HG03439 (cell line): ENCODE data around the gene POLR2F.

Source experiments
- ATAC-seq: cut with Tn5 transposase; IDR thresholded peaks from one replicate; pipeline ENCODE4 v1.9.1; 2021; ENCODE audit warnings: mild to moderate bottlenecking, moderate library complexity; ENCODE audit not compliant: unreplicated experiment

Gene POLR2F

GRCh38 chr22:37999640-38000272 lies 46.3 kb downstream of the POLR2F start:
- no peak for ATAC-seq

GRCh38 chr22:38005943-38006342 lies 52.4 kb downstream of the POLR2F start:
- ATAC-seq = no peak

GRCh38 chr22:38006906-38007305 lies 53.4 kb downstream of the POLR2F start:
- ATAC-seq = no peak

- no peak for ATAC-seq
Measured at GRCh38 chr22:38007330-38007902, 53.9 kb downstream of the POLR2F start.

GRCh38 chr22:38009000-38009806 lies 55.7 kb downstream of the POLR2F start:
- ATAC-seq = no peak

- no peak for ATAC-seq
Measured at GRCh38 chr22:38012604-38013072, 59.1 kb downstream of the POLR2F start.

GRCh38 chr22:38014083-38014482 lies 60.6 kb downstream of the POLR2F start:
- no peak for ATAC-seq

- no peak for ATAC-seq
Measured at GRCh38 chr22:38016182-38017151, 63.0 kb downstream of the POLR2F start.

- no peak for ATAC-seq
Measured at GRCh38 chr22:38017272-38017920, 63.9 kb downstream of the POLR2F start.

GRCh38 chr22:38017939-38018885 lies 64.7 kb downstream of the POLR2F start:
- no peak for ATAC-seq
